Neutrophil (primary cell): Measurements from ENCODE around the gene CRTC2.
A peak's percentile ranks its signal among the peaks of the same experiment; 100 is the strongest.
"Not testable (repeated sequence)": the region's sequence is repeated elsewhere in the genome, so short reads cannot be mapped to it uniquely, and the experiment has no call there.

Experiments
- H3K27ac ChIP-seq: fragments of 200-600 bp; sonication (generic); 2 replicates; pipeline ENCODE4 v1.5.1; 2016; ENCODE audit warnings: mild to moderate bottlenecking, moderate library complexity
- H3K27me3 ChIP-seq: fragments of 200-600 bp; sonication (generic); 2 replicates; pipeline ENCODE4 v1.6.0; 2016; ENCODE audit warnings: mild to moderate bottlenecking
- H3K36me3 ChIP-seq: fragments of 200-600 bp; sonication (generic); 2 replicates; pipeline ENCODE4 v1.5.1; 2017
- H3K4me1 ChIP-seq, 2 experiments: fragments of 200-600 bp in 1 of 2; sonication (generic) in 1 of 2; 1 replicate in 1 of 2; 2 replicates in 1 of 2; pipeline versions ENCODE4 v1.5.1 to v1.6.1; 2013 to 2016; ENCODE audit warnings: low read depth in 1 of 2, low read length in 1 of 2, mild to moderate bottlenecking in 1 of 2, moderate library complexity in 1 of 2; ENCODE audit not compliant: control insufficient read depth in 1 of 2, insufficient read depth in 1 of 2
- H3K4me3 ChIP-seq, 2 experiments: fragments of 200-600 bp in 1 of 2; sonication (generic) in 1 of 2; 1 replicate in 1 of 2; 2 replicates in 1 of 2; pipeline ENCODE4 v1.5.1; 2013 to 2016; ENCODE audit warnings: low read depth in 1 of 2, low read length in 1 of 2, mild to moderate bottlenecking in 1 of 2, moderate library complexity in 1 of 2
- H3K9me3 ChIP-seq: fragments of 200-600 bp; sonication (generic); 2 replicates; pipeline ENCODE4 v1.5.1; 2016
- TF ChIP-seq, protein P1 (sequence below): fragments of 200-600 bp; sonication (generic); IDR thresholded peaks from 2 replicates; pipeline ENCODE4 v1.5.1; 2016; ENCODE audit warnings: antibody characterized with exemption

Gene CRTC2

DNA sequence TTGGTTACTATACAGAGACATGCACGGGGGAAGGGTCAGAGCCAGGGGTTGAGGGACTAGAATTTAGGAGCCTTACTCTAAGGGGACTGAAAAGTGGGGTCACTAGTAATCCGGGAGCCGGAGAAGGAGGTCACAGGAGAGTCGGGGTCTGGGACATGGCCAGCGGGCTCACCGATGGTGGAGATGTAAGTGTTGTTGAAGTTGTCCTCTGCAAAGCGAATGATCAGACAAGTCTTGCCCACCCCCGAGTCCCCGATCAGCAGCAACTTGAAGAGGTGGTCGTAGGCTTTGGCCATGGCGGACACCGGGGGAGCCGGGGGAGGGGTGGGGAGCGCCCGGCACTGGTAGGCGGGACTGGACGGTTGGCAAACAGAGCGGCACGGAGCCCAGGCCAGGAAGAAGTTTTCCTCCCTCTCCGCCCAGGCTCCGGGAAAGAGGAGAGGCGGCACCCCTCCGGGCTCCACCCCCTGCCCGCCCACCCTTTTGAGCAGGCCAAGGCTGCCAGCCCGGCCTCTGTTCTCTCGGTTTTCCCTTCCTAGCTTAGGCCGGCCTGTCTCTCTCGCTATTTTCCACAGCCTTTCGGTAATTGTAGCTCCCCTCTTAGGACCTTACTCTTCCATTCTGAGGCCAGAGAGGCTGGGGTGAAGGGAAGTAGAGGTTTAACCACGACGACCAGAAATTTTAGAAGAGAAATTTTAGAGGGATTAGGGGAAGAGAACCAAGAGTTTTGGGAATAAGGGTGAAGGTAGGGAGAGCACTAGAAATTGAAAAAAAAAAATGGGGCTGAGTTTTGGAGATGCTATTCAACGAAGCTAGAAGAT is 27.7 kb upstream of the CRTC2 start, which contains the start of gene RAB13:
Gene RAB13, minus strand, starts transcription at position 399 of the 821 bp plus-strand sequence. Its CDS starts 103 bp downstream, at position 296.
- TF ChIP-seq, protein P1, sequence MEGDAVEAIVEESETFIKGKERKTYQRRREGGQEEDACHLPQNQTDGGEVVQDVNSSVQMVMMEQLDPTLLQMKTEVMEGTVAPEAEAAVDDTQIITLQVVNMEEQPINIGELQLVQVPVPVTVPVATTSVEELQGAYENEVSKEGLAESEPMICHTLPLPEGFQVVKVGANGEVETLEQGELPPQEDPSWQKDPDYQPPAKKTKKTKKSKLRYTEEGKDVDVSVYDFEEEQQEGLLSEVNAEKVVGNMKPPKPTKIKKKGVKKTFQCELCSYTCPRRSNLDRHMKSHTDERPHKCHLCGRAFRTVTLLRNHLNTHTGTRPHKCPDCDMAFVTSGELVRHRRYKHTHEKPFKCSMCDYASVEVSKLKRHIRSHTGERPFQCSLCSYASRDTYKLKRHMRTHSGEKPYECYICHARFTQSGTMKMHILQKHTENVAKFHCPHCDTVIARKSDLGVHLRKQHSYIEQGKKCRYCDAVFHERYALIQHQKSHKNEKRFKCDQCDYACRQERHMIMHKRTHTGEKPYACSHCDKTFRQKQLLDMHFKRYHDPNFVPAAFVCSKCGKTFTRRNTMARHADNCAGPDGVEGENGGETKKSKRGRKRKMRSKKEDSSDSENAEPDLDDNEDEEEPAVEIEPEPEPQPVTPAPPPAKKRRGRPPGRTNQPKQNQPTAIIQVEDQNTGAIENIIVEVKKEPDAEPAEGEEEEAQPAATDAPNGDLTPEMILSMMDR = no peak
- Histone ChIP-seq H3K4me1 (peaks cover 38 to 42% of the 10 kb centered on the region in 2 experiments), H3K27me3 (no peaks in the 10 kb centered on the region), H3K27ac (peak within 1 kb of the TSS; percentile 68), H3K9me3 (no peaks in the 10 kb centered on the region), H3K4me3 (peak within 1 kb of the TSS; percentile 43 to 58), H3K36me3 (no peaks in the 10 kb centered on the region)

DNA sequence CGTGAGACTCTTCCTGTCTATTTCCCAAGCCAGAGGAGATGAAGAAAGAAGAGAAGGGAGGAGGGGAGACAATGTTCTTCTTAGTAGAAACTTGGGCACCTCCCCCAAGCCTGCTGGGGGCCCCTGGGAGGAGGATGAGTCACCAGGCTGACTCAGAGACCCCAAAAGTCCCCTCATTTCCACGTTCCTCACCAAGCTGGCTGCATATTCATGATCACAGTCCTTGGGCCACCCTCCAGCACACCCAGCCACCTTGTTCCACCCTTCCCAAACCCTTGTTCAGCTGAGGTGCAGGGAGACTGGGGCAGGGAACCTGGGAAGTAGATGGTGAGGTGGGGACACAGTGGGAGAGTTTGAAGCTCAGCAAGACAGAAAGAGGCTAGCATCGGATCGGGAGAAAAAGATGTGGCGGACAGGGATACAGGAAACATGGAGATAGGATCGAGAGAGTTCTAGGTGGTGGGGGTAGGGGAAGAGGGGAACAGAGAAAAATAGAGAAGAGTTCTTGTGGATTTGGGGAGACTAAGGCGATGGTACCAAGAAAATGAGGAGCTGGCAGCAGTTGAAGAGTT is 27.0 kb upstream of the CRTC2 start:
- Histone ChIP-seq H3K9me3 (no peaks in the 10 kb centered on the region), H3K4me3 (peak overlapping the region; percentile 43 to 58), H3K27ac (peak overlapping the region; percentile 68), H3K4me1 (peaks cover 33 to 39% of the 10 kb centered on the region in 2 experiments), H3K36me3 (no peaks in the 10 kb centered on the region), H3K27me3 (no peaks in the 10 kb centered on the region)
- TF ChIP-seq, protein P1 = no peak

DNA sequence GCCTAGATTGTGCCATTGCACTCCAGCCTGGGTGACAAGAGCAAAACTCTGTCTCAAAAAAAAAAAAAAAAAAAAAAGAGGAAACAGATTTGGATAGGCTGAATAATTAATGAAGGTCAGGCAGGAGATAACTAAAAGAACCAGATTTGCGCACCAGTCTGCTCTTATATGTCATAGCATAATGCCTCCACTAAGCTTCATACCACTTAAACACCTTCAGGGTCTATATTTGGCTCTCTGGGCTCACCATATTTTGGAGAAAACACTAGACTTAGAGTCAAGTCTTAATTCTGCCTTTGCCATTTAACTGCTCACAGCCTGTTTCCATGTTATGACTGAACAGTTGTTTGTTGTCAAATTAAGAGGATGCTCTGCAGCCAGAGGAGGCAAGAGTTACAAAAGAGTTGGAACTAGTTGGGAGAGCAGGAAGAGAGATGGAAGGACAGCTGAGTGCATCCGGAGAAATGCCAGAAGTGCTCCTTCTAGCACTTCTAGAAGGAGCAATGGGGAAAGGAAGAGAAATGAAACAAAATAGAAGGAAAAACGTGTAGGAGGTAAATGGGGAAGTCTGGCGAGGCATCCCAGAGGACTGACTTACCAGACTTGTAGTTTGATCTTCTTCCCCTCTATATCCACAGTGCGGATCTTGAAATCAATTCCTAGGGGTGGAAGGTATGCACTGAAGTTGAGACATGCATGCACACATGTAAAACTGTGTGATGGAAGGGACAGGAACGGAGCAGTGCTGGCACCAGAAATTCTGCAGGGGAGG is 25.9 kb upstream of the CRTC2 start:
- H3K4me3 ChIP-seq = no peak overlapping the region
- H3K4me1 ChIP-seq = peaks cover 27 to 34% of the 10 kb centered on the region in 2 experiments
- no peaks in the 10 kb centered on the region for H3K9me3 ChIP-seq
- no peaks in the 10 kb centered on the region for H3K36me3 ChIP-seq
- H3K27ac ChIP-seq = peak overlapping the region; percentile 68
- no peaks in the 10 kb centered on the region for H3K27me3 ChIP-seq
- TF ChIP-seq, protein P1 = no peak

DNA sequence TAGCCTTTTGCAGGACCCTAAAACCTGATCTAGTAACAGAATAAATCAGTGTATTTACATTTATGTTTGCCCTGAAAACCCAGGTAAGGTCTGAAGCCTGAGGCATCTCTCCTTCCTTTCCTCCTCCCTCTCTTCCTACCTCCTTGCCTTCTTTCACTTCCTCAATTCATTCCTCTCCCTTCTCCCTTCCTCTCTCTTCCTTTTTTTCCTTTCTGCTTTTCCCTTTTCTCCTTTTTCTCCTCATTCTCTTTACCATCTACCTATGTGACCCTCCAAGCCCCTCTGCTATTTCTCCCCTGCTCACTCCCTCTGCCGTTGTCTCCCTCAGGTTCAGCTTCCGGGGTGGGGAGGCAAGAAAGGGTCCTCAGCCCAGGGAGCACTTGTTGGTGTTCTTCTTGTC is 23.3 kb upstream of the CRTC2 start:
- H3K4me1 ChIP-seq = peaks cover 32 to 41% of the 10 kb centered on the region in 2 experiments

DNA sequence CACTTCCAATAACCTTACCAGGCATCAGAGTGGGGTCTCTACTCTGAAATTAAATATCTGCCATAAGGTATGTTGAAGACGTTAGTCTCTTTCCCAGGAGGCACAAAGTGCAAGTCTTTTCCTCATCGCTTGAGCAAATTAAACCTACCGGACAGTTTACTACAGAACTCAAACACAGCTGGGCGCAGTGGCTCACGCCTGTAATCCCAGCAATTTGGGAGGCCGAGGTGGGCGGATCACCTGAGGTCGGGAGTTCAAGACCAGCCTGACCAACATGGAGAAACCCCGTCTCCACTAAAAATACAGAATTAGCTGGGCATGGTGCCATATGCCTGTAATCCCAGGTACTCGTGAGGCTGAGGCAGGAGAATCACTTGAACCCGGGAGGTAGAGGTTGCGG is 20.7 kb upstream of the CRTC2 start:
- H3K4me3 ChIP-seq, H3K27ac ChIP-seq, H3K9me3 ChIP-seq, H3K27me3 ChIP-seq: not testable (repeated sequence)
- peaks cover 21% of the 10 kb centered on the region for H3K36me3 ChIP-seq
- H3K4me1 ChIP-seq = peaks cover 20 to 25% of the 10 kb centered on the region in 2 experiments

More for the DNA sequence above, 23.3 kb upstream of the CRTC2 start:
- not testable (repeated sequence) for H3K36me3 ChIP-seq, H3K27me3 ChIP-seq, H3K9me3 ChIP-seq, H3K4me3 ChIP-seq
- H3K27ac ChIP-seq = peak overlapping the region; percentile 25

DNA sequence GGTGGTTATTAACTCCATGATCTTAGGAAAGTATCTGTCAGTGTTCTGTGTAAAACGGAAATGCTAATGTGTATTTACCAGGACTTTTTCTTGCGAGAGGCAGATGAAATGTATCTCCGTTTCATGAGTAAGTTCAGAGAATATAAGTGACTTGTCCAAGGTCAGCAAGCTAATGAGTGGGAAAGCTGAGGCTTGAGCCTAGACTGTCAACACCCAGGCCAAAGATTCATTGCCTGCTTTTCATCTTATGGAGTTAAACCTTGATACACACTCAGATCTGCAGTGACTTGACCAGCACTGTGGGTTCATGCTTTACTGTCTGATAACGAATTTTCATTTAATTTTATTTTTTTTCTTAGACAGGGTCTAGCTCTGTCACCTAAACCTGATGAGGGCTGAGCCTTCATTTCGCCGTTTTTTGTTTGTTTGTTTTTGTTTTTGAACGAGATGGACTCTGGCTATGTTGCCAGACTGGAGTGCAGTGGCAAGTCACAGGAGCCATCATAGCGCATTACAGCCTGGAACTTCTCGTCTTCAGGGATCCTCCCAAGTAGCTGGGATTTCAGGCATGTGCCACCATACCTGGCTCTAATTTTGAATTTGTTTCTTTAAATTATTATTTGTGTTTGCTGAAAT is 20.0 kb upstream of the CRTC2 start:
- H3K36me3 ChIP-seq = peaks cover 28% of the 10 kb centered on the region
- peaks cover 20 to 21% of the 10 kb centered on the region in 2 experiments for H3K4me1 ChIP-seq
- peak overlapping the region; percentile 85 to 90 for H3K4me3 ChIP-seq
- no peaks in the 10 kb centered on the region for H3K27me3 ChIP-seq
- TF ChIP-seq, protein P1 = no peak
- H3K9me3 ChIP-seq = no peaks in the 10 kb centered on the region
- peak overlapping the region; percentile 75 for H3K27ac ChIP-seq
